ENCODE measurements around the gene NFILZ.
A peak's percentile ranks its signal among the peaks of the same experiment; 100 is the strongest.

Gene NFILZ, protein sequence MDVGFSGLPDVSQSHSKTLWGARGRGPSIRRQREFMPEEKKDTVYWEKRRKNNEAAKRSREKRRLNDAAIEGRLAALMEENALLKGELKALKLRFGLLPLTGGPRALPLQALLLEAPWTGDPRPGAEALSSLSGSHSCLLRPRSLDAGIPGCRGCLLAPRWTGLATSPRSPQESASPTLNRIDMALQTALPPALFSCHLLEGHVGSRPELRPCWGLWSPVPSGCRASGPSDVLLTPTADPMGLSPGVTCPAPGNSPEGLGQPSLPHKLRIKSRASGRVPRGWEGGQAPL

GRCh38 chr19:8629996-8630683 is at the start of gene NFILZ:
TSS of gene NFILZ (plus strand) at chr19:8630633. CDS start at chr19:8676766, 46,133 bp downstream.
- no peak for DNase-seq

DNA sequence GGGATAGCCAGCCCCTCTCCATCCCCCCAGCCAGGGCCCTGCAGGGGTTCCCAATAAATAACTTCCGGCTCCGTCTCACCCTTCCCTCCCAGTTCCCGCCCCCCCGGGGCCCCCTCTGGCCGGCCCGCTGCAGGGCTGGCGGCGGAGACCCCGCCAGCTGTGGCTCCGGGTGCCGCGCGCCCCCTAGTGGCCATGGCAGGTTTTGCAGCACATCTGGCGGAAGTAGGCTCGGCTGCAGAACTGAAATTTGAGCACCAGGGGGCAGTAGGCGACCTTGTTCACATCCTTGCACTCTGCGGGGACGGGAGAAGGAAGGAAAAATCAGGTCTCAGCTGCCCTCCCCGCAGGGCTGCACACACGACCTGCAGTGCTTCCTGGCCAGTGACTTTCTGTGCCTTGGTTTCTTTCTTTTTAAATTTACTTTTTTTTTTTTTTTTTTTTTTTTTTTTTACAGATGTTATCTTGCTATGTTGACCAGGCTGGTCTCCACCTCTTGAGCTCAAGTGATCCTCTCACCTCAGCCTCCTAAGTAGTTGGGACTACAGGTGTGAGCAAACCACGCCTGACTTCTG is 49.6 kb upstream of the NFILZ start:
- DNase-seq, result peak; percentile 65

- DNase-seq, result peak; percentile 53
Observed at GRCh38 chr19:8584965-8585893, 45.2 kb upstream of the NFILZ start.

DNA sequence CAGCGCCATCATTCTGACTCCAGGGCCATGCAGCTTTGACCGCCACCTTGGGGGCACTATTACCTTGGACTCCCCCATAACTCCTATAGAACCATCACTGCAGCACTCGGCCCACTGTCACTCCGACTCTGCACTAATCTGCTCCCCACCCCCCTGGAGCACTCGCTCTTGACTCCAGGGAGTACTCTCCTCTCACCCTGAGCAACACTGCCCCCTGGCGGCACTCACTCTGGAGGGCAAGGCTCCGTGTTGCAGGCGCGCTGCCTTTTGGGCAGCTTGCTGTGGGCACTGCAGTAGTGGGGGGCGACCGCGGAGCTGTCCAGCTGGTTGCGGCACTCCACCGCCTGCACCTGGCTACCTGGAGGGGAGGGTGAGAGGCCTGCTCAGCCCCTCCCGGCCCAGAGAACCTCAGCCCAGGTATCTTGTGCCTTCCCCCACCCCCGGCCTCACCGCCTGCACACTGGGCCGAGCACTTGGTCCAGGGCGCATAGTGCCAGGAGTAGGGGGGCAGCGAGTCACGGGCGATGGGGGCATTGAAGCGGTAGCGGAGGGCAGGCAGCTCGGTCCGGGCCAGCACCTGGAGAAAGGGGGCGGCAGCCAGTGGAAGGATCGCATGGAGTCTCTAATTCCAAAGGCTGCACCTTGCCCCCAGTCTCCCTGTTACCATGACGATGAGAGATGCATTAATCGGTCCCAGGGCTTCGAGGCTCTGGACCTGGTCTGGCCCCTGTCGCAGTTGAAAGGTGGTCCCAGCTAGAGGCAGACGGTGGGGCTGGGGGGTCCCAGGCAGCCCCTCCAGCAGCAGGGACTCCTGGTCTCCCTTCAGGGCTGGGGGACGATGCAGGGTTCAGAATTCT is 44.3 kb upstream of the NFILZ start:
- peak; percentile 91 for DNase-seq

- no peak for DNase-seq
Observed at GRCh38 chr19:8589177-8589714, 41.2 kb upstream of the NFILZ start.

DNA sequence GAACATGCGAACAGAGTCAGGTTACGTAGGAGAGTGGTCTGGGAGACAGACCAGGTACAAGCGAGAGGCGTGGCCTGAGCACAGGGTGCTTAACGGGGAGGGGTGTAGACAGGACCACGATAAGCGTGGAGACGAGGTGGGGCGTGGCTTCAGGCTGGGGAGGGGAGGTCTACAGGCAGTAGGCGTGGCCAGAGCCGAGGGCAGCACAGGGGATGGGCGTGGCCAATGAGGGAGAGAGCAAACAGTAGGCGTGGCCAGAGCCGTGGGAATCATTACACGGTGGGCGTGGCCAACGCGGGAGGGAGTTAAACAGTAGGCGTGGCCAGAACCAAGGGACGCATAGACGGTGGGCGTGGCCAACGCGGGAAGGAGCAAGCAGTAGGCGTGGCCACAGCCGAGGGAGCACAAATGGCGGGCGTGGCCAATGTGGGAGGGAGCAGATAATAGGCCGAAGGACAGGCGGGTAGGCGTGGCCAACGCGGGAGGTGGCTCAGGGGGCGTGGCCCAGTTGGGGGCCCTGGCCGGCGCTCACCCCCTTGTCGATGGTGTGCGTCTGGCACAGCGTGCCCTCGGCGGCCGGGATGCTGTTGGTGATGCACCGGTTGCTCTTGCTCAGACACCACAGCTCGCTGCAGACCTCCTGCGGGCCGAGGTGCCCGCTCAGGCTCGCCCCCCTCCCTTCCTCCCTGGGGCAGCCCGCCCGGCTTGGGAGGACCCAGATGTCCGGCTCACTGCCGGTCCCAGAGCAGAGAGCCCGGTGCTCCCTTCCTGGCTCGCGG is 38.0 kb upstream of the NFILZ start:
- DNase-seq, result no peak

GRCh38 chr19:8593931-8594330 is 36.5 kb upstream of the NFILZ start:
- DNase-seq, result no peak

DNA sequence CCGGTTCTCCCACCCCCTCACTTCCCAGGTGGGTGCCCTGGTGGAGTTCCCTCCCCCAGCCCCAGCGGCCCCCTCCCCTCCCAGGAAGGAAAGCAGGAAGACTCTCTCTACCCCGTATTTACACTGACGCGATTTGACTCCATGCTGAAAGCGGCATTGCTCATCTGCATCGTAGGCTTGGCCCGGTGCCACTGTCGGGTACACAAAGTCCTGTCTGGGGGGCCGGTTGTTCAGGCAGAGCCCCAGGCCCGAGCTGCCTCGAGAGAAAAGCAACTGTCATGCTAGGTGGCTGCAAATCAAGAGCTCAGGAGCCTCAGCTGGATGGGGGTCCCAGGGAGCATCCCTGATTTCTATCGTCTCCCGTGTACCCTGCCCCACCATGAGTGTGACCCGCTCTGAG is 34.8 kb upstream of the NFILZ start:
- DNase-seq, result no peak

DNA sequence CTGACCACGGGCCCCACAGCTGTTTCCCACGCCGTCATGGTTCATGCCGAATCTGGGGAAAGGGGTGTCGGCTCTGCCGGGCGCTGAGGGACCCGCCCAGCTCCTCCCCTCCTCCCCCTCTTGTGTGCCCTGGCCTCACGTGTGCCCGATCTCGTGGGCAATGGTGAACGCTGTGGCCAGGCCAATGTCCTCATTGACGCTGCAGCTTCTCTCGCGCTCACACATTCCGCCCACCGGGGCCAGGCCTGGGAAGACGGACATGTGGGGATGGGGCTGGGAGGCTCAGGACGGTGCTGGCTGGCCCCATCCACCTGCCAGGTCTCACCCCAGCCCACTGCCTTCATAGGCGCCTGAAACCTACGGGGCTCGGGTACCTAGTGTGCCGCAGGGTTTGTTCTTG is 34.3 kb upstream of the NFILZ start:
- DNase-seq, result no peak

DNA sequence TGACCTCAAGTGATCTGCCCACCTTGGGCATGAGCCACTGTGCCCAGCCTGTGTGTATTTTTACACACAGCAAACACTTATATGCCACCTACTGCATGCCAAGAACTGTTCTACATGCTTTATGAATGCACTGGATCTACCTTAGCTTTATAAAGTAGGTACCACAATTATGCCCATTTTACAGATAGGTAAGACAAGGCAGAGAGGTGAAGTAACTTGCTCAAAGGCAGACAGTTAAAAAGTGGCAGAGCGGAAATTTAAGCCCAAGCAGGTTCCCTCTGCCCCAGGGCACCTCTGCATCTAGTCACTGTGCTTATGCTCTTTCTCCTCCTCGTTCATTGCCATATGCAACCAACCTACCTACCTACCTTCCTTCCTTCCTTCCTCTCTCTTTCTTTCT is 30.4 kb upstream of the NFILZ start:
- DNase-seq, result no peak

DNA sequence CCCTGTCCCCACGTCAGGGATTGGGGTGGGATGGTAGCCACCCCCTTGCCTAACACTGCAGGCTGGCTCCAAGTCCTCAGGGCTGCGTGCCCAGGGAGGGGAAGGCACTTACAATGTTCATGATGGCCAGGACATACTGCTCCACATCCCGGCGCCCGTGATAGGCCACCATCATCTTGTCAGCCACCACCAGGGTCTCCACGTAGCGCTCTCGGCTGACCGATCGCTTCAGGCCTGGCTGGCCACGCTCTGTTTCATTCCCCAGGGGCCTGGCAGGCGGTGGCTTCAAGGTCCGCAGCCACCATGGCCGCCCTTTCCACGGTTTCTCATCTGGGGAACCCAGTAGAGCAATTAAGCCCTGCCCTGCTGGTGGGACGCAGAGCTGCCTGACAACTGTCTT is 29.6 kb upstream of the NFILZ start:
- DNase-seq, result no peak

DNA sequence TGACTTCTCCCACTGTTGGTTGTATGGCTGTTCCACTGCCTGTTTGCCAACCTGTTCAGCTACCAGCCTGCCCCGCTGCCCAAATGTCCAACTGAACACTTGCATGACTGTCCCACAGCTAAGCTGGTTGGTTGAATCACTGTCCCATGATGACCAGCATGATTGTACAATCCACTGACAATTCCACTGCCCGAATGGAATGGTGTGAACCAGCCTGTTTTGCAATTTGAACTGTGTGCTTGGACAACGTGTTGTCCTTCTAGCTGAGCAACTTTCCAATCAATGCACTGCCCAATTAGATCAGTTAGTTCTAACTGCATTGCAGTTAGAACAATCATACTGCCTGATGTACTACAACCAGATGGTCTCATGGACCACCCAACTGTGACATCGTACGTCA is 28.6 kb upstream of the NFILZ start:
- DNase-seq, result no peak

GRCh38 chr19:8605514-8605913 is 24.9 kb upstream of the NFILZ start:
- DNase-seq, result no peak

- DNase-seq, result no peak
Observed at GRCh38 chr19:8607386-8607785, 23.0 kb upstream of the NFILZ start.

GRCh38 chr19:8608941-8609278 is 21.5 kb upstream of the NFILZ start:
- DNase-seq, result no peak

DNA sequence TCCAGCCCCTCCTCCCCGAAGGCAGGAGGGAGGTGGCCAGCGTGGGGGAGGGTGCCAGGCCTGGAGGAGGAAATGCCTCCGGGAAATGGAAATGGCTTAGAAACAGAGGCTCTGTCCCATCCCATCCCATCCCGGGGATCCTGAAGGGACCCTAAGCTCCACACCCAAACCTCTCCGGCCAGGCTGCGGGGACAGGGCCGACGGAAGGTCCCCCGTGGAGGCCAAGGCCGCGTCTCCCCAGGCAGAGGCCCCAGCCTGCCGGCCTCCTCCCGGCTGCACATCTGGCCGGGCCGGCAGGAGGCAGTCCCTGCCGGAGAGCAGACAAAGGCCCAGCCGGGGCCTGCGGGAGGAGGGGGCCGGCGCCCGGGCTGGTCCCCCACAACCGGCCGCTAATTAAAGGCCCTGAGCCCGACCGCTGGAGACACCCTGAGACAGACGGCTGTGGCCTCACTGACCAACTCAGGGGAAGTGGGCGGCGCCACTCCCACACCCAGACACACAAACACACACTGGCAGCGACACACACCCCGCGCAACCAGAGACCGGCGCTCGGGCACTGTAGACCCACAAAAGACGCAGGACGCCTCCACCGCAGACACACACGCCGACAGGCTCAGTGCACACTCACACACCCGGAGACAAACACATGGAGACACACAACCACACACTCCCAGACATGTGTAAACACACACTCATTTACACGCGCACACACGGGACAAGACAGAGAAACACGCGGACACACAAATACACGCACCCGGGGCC is 21.0 kb upstream of the NFILZ start:
- peak; percentile 69 for DNase-seq

DNA sequence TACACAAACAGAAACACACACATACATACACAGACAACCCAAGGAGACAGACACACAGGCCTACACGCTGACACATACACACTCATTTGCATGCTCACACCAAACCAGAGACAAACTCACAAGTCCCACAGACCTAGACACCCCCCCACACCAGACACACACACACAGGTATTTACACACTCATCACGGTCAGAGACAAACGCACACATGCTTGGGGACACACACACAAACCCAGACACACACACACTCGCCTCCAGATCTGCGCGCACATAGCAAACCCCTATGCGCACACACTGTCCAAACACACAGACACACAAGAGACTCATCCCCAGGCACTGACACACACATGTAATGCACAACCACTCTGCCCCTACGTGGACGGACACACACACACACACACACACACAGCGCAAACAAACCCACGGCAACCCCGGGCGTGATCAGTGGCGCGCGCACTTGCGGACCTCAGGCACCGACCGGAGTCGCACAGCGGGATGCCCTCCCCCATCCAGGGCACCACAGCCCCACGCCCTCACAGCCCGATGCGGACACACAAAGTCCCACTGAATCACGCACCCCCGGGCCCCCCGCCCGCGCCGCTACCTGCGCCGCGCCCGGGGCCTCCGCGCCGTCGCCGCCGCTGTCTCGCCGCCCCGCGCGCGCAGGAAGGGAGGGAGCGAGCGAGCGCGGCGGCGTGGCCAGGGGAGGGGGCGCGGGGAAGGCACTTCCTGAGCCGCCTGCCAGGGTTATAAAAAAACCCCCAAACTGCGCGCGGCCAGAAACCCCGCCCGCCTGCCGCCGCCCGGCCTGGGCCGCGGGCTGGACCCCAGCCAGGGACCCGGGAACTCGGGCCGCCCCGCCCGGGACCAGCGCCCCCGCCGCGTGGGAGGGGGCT is 20.1 kb upstream of the NFILZ start, which contains the start of gene ADAMTS10:
Gene ADAMTS10, minus strand, starts transcription at position 675 of the 895 bp plus-strand sequence. CDS start 5,005 bp downstream, outside the sequence.
- no peak for DNase-seq

- no peak for DNase-seq
Observed at GRCh38 chr19:8610936-8611300, 19.5 kb upstream of the NFILZ start.

- no peak for DNase-seq
Observed at GRCh38 chr19:8611391-8611876, 19.0 kb upstream of the NFILZ start.
